A549 treated with CpdA at 1 μM for 4 hours (cell line): Measurements from ENCODE around the gene CNTNAP1. TPM values are rescaled to one million over a fixed set of nuclear protein-coding genes. Genes with fewer than 3 reads are reported as not detected.

Experiments used
- total RNA-seq: library from RNA; stranded (reverse); fragments of 200-300 nt; extraction: Qiagen RNA extraction; gene quantifications from 5 replicates; pipeline ENCODE4 v1.2.3, GENCODE V29; 2022; ENCODE audit warnings: low read depth

CNTNAP1 gene
- 5.1 to 6.9 TPM (median 5.5 TPM) in 5 replicates for total RNA-seq

GRCh38 chr17:42681976-42682721, at the start of gene CNTNAP1:
TSS of gene CNTNAP1 (plus strand) at chr17:42682531. CDS start at chr17:42682830, 299 bp downstream.

DNA sequence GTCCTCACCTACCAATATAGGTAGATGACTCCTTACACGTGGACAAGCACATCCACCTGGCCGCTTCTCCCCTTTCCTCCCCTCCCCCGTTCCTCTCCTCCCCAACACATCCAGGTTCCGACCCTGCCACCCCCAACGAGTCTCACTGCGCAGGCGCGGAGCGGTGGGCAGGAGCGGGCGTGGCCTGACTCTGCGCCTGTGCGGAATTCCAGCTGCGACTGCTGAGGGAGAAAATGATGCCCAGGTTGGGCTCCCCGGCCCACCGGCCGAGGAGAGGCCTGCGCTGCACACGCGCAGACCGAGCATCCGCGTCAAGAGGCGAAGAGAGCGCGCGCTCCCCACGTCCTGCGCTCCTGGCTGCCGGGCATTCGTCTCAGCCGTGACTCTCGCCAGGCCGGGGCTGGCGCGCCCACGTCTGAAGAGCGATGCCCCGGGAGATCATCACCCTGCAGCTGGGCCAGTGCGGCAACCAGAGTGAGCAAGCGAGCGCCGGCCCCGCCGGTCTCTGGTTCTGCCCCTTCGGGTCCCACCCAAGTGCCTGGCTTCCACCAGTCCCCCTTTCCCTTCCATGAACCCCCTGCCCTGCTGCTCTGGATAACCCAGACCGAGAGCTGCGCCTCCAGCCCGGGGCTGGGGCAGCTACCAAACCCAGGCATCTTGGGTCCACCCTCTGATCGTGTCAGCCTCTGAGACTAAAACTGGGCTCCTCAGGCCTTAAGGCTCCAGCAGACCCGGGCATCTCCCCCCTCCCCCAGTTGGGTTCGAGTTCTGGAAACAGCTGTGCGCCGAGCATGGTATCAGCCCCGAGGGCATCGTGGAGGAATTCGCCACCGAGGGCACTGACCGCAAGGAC, 23.0 kb upstream of the CNTNAP1 start, which contains the start of gene TUBG2:
TSS of gene TUBG2 (plus strand) at position 206 of the 853 bp plus-strand sequence. CDS start at position 426, 220 bp downstream.

GRCh38 chr17:42676424-42677011, 5.8 kb upstream of the CNTNAP1 start, which contains the start of gene PLEKHH3:
TSS of gene PLEKHH3 (minus strand) at chr17:42676994. CDS start at chr17:42676563, 431 bp downstream.

GRCh38 chr17:42744806-42745617, 62.7 kb downstream of the CNTNAP1 start, which contains the start of gene EZH1:
TSS of gene EZH1 (minus strand) at chr17:42745040. CDS start at chr17:42728941, 16,099 bp downstream.

Other genes starting within 250 kb of the CNTNAP1 start
- gene ATP6V0A1, start 223.7 kb upstream of the CNTNAP1 start, total RNA-seq, result 38.9 to 52.3 TPM (median 50.4 TPM) in 5 replicates
- 31.1 to 46.8 TPM (median 42.4 TPM) in 5 replicates for gene NAGLU, start 146.3 kb upstream of the CNTNAP1 start, total RNA-seq
- 1.2 to 1.9 TPM (median 1.5 TPM) in 5 replicates for gene HSD17B1, start 129.6 kb upstream of the CNTNAP1 start, total RNA-seq
- 104 to 135 TPM (median 124 TPM) in 5 replicates for gene COASY, start 120.4 kb upstream of the CNTNAP1 start, total RNA-seq
- gene MLX, start 115.4 kb upstream of the CNTNAP1 start, total RNA-seq, result 51.8 to 60.6 TPM (median 57.2 TPM) in 5 replicates
- 35.3 to 49.1 TPM (median 36.5 TPM) in 5 replicates for gene PSMC3IP, start 104.8 kb upstream of the CNTNAP1 start, total RNA-seq
- 27.4 to 32.7 TPM (median 29.2 TPM) in 5 replicates for gene RETREG3, start 73.2 kb upstream of the CNTNAP1 start, total RNA-seq
- gene TUBG1, start 72.8 kb upstream of the CNTNAP1 start, total RNA-seq, result 145 to 162 TPM (median 150 TPM) in 5 replicates
- 21.3 to 26.6 TPM (median 23.8 TPM) in 5 replicates for gene TUBG2, start 23.2 kb upstream of the CNTNAP1 start, total RNA-seq
- gene PLEKHH3, start 5.5 kb upstream of the CNTNAP1 start, total RNA-seq, result 11.4 to 20.4 TPM (median 18.3 TPM) in 5 replicates
- gene CCR10, start 688 bp upstream of the CNTNAP1 start, total RNA-seq, result 0.30 to 0.63 TPM (median 0.37 TPM) in 5 replicates
- 8.1 to 12.6 TPM (median 11.6 TPM) in 5 replicates for gene EZH1, start 62.5 kb downstream of the CNTNAP1 start, total RNA-seq
- 0.65 to 1.3 TPM (median 0.99 TPM) in 5 replicates for gene RAMP2, start 78.7 kb downstream of the CNTNAP1 start, total RNA-seq
- gene VPS25, start 90.9 kb downstream of the CNTNAP1 start, total RNA-seq, result 126 to 132 TPM (median 128 TPM) in 5 replicates
- 0.92 to 2.0 TPM (median 1.3 TPM) in 5 replicates for gene WNK4, start 98.1 kb downstream of the CNTNAP1 start, total RNA-seq
- 118 to 141 TPM (median 138 TPM) in 5 replicates for gene COA3, start 116.2 kb downstream of the CNTNAP1 start, total RNA-seq
- gene CNTD1, start 116.3 kb downstream of the CNTNAP1 start, total RNA-seq, result 0.08 to 0.27 TPM (median 0.25 TPM) in 3 of 5 replicates, not detected in the others
- 76.8 to 105 TPM (median 80.9 TPM) in 5 replicates for gene BECN1, start 141.8 kb downstream of the CNTNAP1 start, total RNA-seq
- gene PSME3, start 150.9 kb downstream of the CNTNAP1 start, total RNA-seq, result 225 to 304 TPM (median 243 TPM) in 5 replicates
- 1.4 to 3.0 TPM (median 2.0 TPM) in 5 replicates for gene AOC2, start 162.0 kb downstream of the CNTNAP1 start, total RNA-seq
- gene AOC3, start 168.7 kb downstream of the CNTNAP1 start, total RNA-seq, result 0.97 to 2.1 TPM (median 1.0 TPM) in 5 replicates
- gene G6PC1, start 218.3 kb downstream of the CNTNAP1 start, total RNA-seq, result not detected in 5 replicates